CD4-positive, alpha-beta T cell treated with Interleukin-4 for 1 hour (primary cell): Measurements from ENCODE around the gene CIAO2A.
A peak's percentile ranks its signal among the peaks of the same experiment; 100 is the strongest.
"Not testable (repeated sequence)": the region's sequence is repeated elsewhere in the genome, so short reads cannot be mapped to it uniquely, and the experiment has no call there.

Source experiments
- DNase-seq, 2 donors: peaks; one replicate each; pipeline ENCODE4 v3.0.0-alpha.2; 2020 to 2022

CIAO2A gene

GRCh38 chr15:64111679-64112050 lies 18.0 kb upstream of the CIAO2A start:
- DNase-seq, result no peak

- no peak for DNase-seq
Measured at GRCh38 chr15:64110950-64111678, 17.5 kb upstream of the CIAO2A start.

- DNase-seq, result not testable (repeated sequence)
Measured at GRCh38 chr15:64110108-64110701, 16.6 kb upstream of the CIAO2A start.

GRCh38 chr15:64107337-64107736 lies 13.7 kb upstream of the CIAO2A start:
- no peak for DNase-seq

GRCh38 chr15:64105113-64105704 lies 11.6 kb upstream of the CIAO2A start:
- peak in 1 of 2 donors; percentile 23 for DNase-seq

- no peak for DNase-seq
Measured at GRCh38 chr15:64102497-64102896, 8.9 kb upstream of the CIAO2A start.

- DNase-seq, result no peak
Measured at GRCh38 chr15:64100958-64101357, 7.3 kb upstream of the CIAO2A start.

GRCh38 chr15:64099379-64099778 lies 5.7 kb upstream of the CIAO2A start:
- DNase-seq, result no peak

- peak in 1 of 2 donors; percentile 20 for DNase-seq
Measured at GRCh38 chr15:64096668-64097384, 3.2 kb upstream of the CIAO2A start.

- DNase-seq, result peak; percentile 95 to 98
Measured at GRCh38 chr15:64095795-64096667, 2.4 kb upstream of the CIAO2A start, which contains the start of gene SNX1. Gene SNX1 (plus strand): TSS chr15:64095982. CDS start chr15:64096014, 32 bp downstream.

- no peak for DNase-seq
Measured at GRCh38 chr15:64095431-64095794, 1.8 kb upstream of the CIAO2A start.

- peak; percentile 48 to 50 for DNase-seq
Measured at GRCh38 chr15:64092864-64093626, 593 bp downstream of the CIAO2A start.

GRCh38 chr15:64092075-64092820 lies 1.4 kb downstream of the CIAO2A start:
- DNase-seq, result peak in 1 of 2 donors; percentile 63

GRCh38 chr15:64090527-64090926 lies 3.1 kb downstream of the CIAO2A start:
- DNase-seq, result peak in 1 of 2 donors; percentile 45

- DNase-seq, result peak in 1 of 2 donors; percentile 58
Measured at GRCh38 chr15:64089543-64090280, 3.9 kb downstream of the CIAO2A start.

- DNase-seq, result no peak
Measured at GRCh38 chr15:64082757-64083156, 10.9 kb downstream of the CIAO2A start.

- not testable (repeated sequence) for DNase-seq
Measured at GRCh38 chr15:64073496-64073895, 20.1 kb downstream of the CIAO2A start.

- DNase-seq, result no peak
Measured at GRCh38 chr15:64072812-64073211, 20.8 kb downstream of the CIAO2A start.

- DNase-seq, result no peak
Measured at GRCh38 chr15:64071931-64072765, 21.5 kb downstream of the CIAO2A start.
